D721Med (cell line): ENCODE data around the gene TAGAP.

Experiments used
- DNase-seq: peaks from one replicate; pipeline ENCODE4 v3.0.0; 2011; ENCODE audit warnings: low spot score; ENCODE audit not compliant: insufficient read length
- FAIRE-seq: peaks from 2 replicates; lab custom pipeline; 2011; peaks lifted over from hg19 to GRCh38; lab: Jason Lieb, UNC
- TF ChIP-seq, protein P1 (sequence below): IDR thresholded peaks from 2 replicates; pipeline ENCODE4 v1.5.1; 2012; ENCODE audit warnings: mild to moderate bottlenecking, control low read depth; ENCODE audit not compliant: insufficient read depth; ENCODE audit errors: missing control alignments

The TAGAP gene, protein sequence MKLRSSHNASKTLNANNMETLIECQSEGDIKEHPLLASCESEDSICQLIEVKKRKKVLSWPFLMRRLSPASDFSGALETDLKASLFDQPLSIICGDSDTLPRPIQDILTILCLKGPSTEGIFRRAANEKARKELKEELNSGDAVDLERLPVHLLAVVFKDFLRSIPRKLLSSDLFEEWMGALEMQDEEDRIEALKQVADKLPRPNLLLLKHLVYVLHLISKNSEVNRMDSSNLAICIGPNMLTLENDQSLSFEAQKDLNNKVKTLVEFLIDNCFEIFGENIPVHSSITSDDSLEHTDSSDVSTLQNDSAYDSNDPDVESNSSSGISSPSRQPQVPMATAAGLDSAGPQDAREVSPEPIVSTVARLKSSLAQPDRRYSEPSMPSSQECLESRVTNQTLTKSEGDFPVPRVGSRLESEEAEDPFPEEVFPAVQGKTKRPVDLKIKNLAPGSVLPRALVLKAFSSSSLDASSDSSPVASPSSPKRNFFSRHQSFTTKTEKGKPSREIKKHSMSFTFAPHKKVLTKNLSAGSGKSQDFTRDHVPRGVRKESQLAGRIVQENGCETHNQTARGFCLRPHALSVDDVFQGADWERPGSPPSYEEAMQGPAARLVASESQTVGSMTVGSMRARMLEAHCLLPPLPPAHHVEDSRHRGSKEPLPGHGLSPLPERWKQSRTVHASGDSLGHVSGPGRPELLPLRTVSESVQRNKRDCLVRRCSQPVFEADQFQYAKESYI

DNA sequence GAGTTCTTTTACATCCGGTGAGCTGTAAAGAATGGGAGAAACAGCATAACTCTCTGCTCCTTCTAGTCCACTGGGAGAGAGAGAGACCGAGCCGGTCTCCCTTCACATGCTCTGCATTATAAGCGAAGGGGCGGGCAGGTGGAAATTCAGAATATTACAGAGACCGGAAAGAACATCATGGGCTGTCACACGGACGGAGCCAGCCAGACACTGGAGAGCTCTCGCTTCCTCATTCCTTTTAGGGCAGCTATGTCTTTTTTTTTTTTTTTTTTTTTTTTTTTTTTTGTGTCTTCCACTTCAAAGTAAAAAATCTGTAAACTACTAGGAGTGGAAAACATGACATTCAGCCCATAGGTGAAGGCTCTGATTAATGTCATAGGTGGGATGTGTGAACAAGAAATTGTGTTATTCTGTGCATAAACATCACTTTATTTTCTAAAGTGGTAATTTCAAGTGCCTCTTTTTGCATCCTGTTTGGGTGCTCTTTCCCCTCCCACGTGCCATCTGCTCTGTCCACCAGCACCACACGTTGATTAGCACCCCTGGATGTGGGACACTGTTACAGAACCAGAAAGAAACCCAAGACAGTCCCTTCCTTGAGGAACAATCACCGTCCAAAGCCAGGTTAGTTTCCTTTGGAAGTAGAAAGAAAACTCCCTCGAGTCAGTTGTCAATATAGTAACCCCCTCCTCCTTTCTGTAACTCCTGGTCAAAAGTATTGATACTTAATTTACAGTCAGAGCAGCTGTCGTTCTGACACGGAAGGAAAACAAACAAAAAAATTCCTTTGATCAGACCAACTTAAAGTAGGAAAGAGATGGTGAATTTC, at the start of gene TAGAP:
Gene TAGAP (minus strand): TSS at position 93 of the 829 bp plus-strand sequence. CDS start 845 bp downstream, outside the sequence.
- FAIRE-seq (no peak), DNase-seq (no peak)
- TF ChIP-seq, protein P1, sequence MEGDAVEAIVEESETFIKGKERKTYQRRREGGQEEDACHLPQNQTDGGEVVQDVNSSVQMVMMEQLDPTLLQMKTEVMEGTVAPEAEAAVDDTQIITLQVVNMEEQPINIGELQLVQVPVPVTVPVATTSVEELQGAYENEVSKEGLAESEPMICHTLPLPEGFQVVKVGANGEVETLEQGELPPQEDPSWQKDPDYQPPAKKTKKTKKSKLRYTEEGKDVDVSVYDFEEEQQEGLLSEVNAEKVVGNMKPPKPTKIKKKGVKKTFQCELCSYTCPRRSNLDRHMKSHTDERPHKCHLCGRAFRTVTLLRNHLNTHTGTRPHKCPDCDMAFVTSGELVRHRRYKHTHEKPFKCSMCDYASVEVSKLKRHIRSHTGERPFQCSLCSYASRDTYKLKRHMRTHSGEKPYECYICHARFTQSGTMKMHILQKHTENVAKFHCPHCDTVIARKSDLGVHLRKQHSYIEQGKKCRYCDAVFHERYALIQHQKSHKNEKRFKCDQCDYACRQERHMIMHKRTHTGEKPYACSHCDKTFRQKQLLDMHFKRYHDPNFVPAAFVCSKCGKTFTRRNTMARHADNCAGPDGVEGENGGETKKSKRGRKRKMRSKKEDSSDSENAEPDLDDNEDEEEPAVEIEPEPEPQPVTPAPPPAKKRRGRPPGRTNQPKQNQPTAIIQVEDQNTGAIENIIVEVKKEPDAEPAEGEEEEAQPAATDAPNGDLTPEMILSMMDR, result no peak

DNA sequence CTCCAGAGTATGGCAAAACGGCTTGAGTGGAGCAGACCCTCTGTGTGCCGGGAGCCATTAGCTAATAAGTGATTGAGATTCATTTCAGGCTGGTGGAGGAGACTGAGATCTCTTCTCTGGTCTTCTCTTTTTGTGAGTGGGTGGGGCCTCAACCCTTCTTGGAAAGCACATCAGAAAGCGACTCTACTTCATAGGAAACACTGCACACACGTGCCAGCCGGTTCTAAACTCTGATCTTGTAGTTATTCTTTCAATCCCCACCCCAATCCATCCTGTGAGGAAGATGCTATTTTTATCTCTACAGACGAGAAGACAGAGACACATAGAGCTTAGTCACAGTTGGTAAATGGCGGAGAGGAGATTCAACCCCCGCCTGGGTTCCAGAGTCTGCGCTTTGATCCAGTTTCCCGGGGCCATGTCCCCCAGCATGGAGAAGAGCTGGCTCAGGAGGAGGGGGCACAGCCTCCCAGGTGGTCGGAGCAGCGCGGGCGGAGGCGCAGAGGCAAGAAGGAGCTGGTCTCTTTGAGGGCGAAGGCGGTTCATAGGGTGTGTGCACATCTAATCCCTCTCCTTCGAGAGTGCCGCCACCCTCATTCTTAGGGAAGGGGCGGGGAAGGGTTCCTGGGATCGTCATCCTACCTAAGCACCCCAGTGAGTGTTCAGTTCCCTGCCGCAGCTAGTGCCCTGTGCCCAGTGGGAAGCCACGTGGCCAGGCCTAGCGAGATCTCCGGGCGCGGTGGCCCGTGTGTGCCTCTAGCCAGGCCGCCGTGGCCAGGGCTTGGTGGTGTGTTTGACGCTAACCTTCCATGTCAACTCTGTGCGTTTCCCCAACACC, 49.0 kb upstream of the TAGAP start:
- TF ChIP-seq, protein P1, result no peak
- DNase-seq (no peak), FAIRE-seq (no peak)

DNA sequence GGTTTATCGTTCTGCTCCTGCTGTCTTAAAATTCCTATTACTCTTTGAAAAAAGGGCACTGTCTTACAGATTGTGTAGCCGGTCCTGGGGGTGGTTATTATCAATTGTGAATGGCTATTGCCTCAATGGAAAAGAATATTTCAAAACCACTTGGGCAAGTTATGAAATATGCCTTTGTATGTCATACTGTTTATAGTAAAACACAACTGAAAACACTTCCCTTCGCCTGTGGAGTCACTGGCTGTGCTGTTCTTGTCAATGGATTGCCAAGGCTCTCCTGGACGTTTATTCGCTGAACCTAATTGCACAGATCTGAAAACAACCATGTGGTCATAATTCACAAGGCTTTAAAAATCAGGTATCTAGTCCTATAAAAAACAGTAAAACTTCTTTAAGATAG, 47.8 kb upstream of the TAGAP start:
- TF ChIP-seq, protein P1, result no peak
- no peak for FAIRE-seq
- no peak for DNase-seq

DNA sequence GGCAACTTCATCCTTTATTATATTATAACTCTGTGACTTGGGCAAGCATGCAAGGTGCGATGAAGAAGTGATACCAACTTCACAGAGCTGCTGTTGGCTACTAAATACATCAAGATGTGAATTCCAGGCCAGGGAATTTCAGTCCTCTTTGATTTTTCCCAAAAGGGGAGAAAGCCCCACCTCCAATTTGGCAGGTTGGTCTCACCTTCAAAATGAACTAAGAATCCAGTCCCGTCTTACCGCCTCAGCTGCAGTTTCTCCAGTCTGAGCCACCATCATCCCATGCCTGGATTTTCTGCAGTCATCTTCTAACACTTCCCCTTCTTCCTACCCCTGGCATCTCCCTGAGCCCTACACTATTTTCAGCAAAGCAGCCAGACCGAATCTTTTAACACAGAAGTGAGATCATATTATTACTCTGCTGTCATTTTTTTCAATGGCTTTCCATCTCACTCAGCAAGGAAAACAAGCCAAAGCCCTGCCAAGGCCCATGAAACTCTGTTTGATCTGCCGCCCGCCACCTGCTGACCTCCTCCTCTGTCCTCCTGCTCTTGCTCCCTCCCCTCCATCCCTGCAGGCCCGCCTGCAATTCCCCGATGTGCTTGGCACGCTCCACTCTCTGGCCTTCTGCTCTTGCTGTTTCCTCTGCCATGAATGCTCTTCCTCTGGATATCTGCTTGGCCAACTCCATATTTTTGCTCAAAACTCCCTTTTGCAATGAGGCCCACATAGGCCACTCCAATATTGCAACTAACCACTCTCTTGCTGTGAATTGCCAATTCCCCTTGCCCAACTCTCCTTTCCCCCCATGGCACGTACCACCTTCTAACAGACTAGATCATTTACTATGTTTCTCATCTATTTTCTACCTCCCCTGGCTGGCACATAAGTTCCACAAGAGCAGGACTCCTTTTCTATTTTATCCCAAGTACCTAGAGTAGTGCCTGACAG, 46.0 kb upstream of the TAGAP start:
- TF ChIP-seq, protein P1, result no peak

DNA sequence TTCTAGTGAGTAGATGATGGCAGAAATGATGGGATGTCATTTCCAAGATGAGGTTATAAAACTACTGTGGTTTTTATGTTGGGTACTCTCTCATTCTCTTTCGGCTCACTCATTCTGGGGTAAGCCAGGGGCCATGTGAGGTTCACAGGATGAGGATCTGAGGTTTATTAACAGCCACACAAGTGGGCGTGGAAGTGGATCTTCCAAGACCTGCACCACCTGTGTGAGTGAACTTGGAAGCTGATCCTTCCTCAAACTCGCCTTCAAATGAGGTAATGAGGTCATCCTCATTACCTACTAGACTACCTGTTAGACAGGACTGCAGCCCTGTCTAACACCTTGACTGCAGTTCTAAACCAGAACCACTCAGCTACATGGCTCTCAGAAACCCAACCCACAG, 45.1 kb upstream of the TAGAP start:
- TF ChIP-seq, protein P1, result no peak
- no peak for DNase-seq
- no peak for FAIRE-seq

More for the DNA sequence above, 46.0 kb upstream of the TAGAP start:
- FAIRE-seq (no peak), DNase-seq (no peak)

DNA sequence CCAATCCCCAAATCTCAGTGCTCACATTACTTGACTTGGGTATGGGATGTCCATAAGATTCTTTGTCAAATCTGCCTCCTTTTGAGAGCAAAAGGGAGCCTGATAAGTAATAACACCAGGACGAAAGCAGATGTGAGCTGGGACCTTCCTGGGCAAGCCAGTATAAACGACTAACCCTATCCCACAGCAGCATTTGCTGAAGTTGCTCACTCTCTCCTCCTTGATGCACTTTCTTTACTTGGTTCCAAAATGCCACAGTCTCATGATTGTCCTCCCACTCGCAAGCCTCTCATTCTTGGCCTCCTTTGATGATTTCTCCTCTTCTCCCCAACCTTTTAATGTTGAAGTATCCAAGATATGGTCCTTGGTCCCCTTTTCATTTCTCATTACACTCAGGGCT, 44.7 kb upstream of the TAGAP start:
- TF ChIP-seq, protein P1, result no peak
- FAIRE-seq, result no peak

More for the DNA sequence above, 44.7 kb upstream of the TAGAP start:
- no peak for DNase-seq
